NCI-H2029 treated with DMSO at 0.1 percent for 48 hours (cell line): ENCODE data around the gene FOXN3.
"Not testable (repeated sequence)": the region's sequence is repeated elsewhere in the genome, so short reads cannot be mapped to it uniquely, and the experiment has no call there.

Experiments used
- DNase-seq: peaks from one replicate; lab custom pipeline; 2025; lab: John Stamatoyannopoulos, UW

The FOXN3 gene

GRCh38 chr14:89270439-89271227 is 146.4 kb downstream of the FOXN3 start:
- no peak for DNase-seq

GRCh38 chr14:89269404-89269803 is 147.6 kb downstream of the FOXN3 start:
- no peak for DNase-seq

- no peak for DNase-seq
Measured at GRCh38 chr14:89268514-89268913, 148.5 kb downstream of the FOXN3 start.

- DNase-seq = no peak
Measured at GRCh38 chr14:89267656-89268055, 149.4 kb downstream of the FOXN3 start.

- no peak for DNase-seq
Measured at GRCh38 chr14:89267163-89267562, 149.9 kb downstream of the FOXN3 start.

GRCh38 chr14:89266754-89267153 is 150.3 kb downstream of the FOXN3 start:
- no peak for DNase-seq

GRCh38 chr14:89265234-89265633 is 151.8 kb downstream of the FOXN3 start:
- DNase-seq = no peak

- DNase-seq = no peak
Measured at GRCh38 chr14:89264196-89264800, 152.7 kb downstream of the FOXN3 start.

GRCh38 chr14:89262041-89262440 is 155.0 kb downstream of the FOXN3 start:
- DNase-seq = no peak

- DNase-seq = no peak
Measured at GRCh38 chr14:89260898-89261297, 156.1 kb downstream of the FOXN3 start.

GRCh38 chr14:89259951-89260609 is 157.0 kb downstream of the FOXN3 start:
- DNase-seq = no peak

- DNase-seq = no peak
Measured at GRCh38 chr14:89258728-89259273, 158.2 kb downstream of the FOXN3 start.

- DNase-seq = no peak
Measured at GRCh38 chr14:89256951-89257350, 160.1 kb downstream of the FOXN3 start.

GRCh38 chr14:89256283-89256682 is 160.8 kb downstream of the FOXN3 start:
- no peak for DNase-seq

GRCh38 chr14:89255852-89256251 is 161.2 kb downstream of the FOXN3 start:
- no peak for DNase-seq

GRCh38 chr14:89255012-89255411 is 162.0 kb downstream of the FOXN3 start:
- DNase-seq = no peak

GRCh38 chr14:89254166-89254909 is 162.7 kb downstream of the FOXN3 start:
- DNase-seq = no peak

- DNase-seq = no peak
Measured at GRCh38 chr14:89252887-89253532, 164.0 kb downstream of the FOXN3 start.

- no peak for DNase-seq
Measured at GRCh38 chr14:89251061-89251460, 166.0 kb downstream of the FOXN3 start.

- not testable (repeated sequence) for DNase-seq
Measured at GRCh38 chr14:89250655-89250975, 166.4 kb downstream of the FOXN3 start.

GRCh38 chr14:89249972-89250654 is 166.9 kb downstream of the FOXN3 start:
- no peak for DNase-seq
